ENCODE results near the gene GON4L. TPM values are rescaled to one million over a fixed set of nuclear protein-coding genes. Genes with fewer than 3 reads are reported as not detected.
A peak's percentile ranks its signal among the peaks of the same experiment; 100 is the strongest.

GON4L gene
- total and polyA plus RNA-seq, 2 of the 4 experiments (the other 2 are of a cell fraction), result 21.2 to 30.3 TPM

- dilution Hi-C loops (cut with HindIII; ENCODE audit: low sequenced_read_pairs, unreplicated experiment), result no loop called here
- Histone ChIP-seq H3K9me3 (ENCODE audit: control insufficient read depth, insufficient read depth, low read length) (no peaks in the 10 kb centered on the region), H2BK5ac (ENCODE audit: low read depth, low read length, poor library complexity, severe bottlenecking) (no peak overlapping the region), H2BK120ac (ENCODE audit: low read depth, low read length) (no peak overlapping the region), H3K27me3 (ENCODE audit: control insufficient read depth, insufficient read depth, low read length) (no peaks in the 10 kb centered on the region), H3K79me1 (ENCODE audit: low read depth in 1 of 2, low read length in 2 of 2) (peaks cover 12 to 38% of the 10 kb centered on the region in 2 experiments; a peak in 3 of 4 replicates), H3K4me3 (ENCODE audit: insufficient read depth, low read depth, low read length) (no peak overlapping the region), H3K9ac (ENCODE audit: low read depth, low read length) (no peak overlapping the region), H3K23ac (ENCODE audit: low read depth, low read length) (no peak overlapping the region), H2AFZ (replicated peaks; ENCODE audit: low read length, poor library complexity) (no peak overlapping the region), H3K36me3 (ENCODE audit: control insufficient read depth, insufficient read depth, low read length) (peaks cover 15% of the 10 kb centered on the region), H2AK9ac (replicated peaks; ENCODE audit: low read depth, low read length, poor library complexity) (peak overlapping the region; percentile 10), H4K8ac (ENCODE audit: low read depth in 2 of 2, low read length in 2 of 2) (no peak overlapping the region), H3K14ac (replicated peaks; ENCODE audit: low read depth, low read length) (no peak overlapping the region), H3K27ac (ENCODE audit: insufficient read depth, low read length) (no peak overlapping the region), H2BK20ac (ENCODE audit: low read depth, low read length) (no peak overlapping the region), H3K56ac (ENCODE audit: extremely low read depth, insufficient read depth, low read length) (no peak overlapping the region), H2BK15ac (ENCODE audit: low read depth, low read length) (no peak overlapping the region), H3K4me1 (ENCODE audit: control insufficient read depth, insufficient read depth, low read length) (peaks cover 4% of the 10 kb centered on the region; the same call in 1 of the 2 replicates), H4K5ac (ENCODE audit: low read depth, low read length) (no peak overlapping the region), H4K20me1 (ENCODE audit: insufficient read depth, low read length) (no peaks in the 10 kb centered on the region), H3K4me2 (ENCODE audit: low read depth, low read length) (no peak overlapping the region), H2AK5ac (ENCODE audit: low read depth, low read length) (no peak overlapping the region; the same call in 1 of the 2 replicates), H4K91ac (ENCODE audit: insufficient read depth, low read depth, low read length) (no peak overlapping the region), H3K4ac (ENCODE audit: low read depth, low read length) (no peak overlapping the region), H3K9me1 (ENCODE audit: insufficient read depth, low read length) (0 out of 2 replicates have a peak, but pooled peaks cover 3% of the 10 kb centered on the region), H3K18ac (ENCODE audit: low read depth, low read length) (no peak overlapping the region)
- ChIA-PET POLR2A (ENCODE audit: unreplicated experiment) (no interaction called here), CTCF (interaction anchor here (1.0 kb wide), 1 partner anchor 9 kb away, joined by 3 read pairs; no protein-coding TSS in a partner anchor)
- TF ChIP-seq RCOR1 (IDR thresholded peaks at IDR 0.05; ENCODE audit: insufficient replicate concordance, low read length), result no peak
- no peak for TF ChIP-seq NFE2L2 (IDR thresholded peaks at IDR 0.05; ENCODE audit: low read depth, low read length)
- no peak for TF ChIP-seq CEBPB (IDR thresholded peaks at IDR 0.05; ENCODE audit: low read depth, low read length)
- no peak for TF ChIP-seq MXI1 (IDR thresholded peaks at IDR 0.05; ENCODE audit: borderline replicate concordance, low read depth, low read length)
- TF ChIP-seq RAD21 (IDR thresholded peaks at IDR 0.05; ENCODE audit: low read length), result no peak
- no peak for TF ChIP-seq RFX5 (IDR thresholded peaks at IDR 0.05; ENCODE audit: low read depth, low read length)
- TF ChIP-seq CHD1 (IDR thresholded peaks at IDR 0.05; ENCODE audit: low read depth, low read length), result no peak
- TF ChIP-seq USF2 (IDR thresholded peaks at IDR 0.05; ENCODE audit: low read depth, low read length), result no peak
- no peak; the same call in 1 of the 2 replicates for TF ChIP-seq BHLHE40 (IDR thresholded peaks at IDR 0.05; ENCODE audit: low read depth, low read length)
- TF ChIP-seq FOS (IDR thresholded peaks at IDR 0.05; ENCODE audit: low read depth, low read length), result no peak
- TF ChIP-seq POLR2A (IDR thresholded peaks at IDR 0.05; ENCODE audit: low read depth, low read length), result no peak
- TF ChIP-seq MAFK (IDR thresholded peaks at IDR 0.05; ENCODE audit: low read depth, low read length), result no peak
- TF ChIP-seq CTCF (conservative IDR thresholded peaks at IDR 0.05; ENCODE audit: low read depth, low read length), result no peak
- intact Hi-C loops (cut with micrococcal nuclease), result no loop called here
- 66% methylated on average over 5 of the region's 9 CpGs; no CpG with 5 or more reads in 1 of the 2 experiments for WGBS, 2 experiments (ENCODE audit: extremely low coverage in 2 of 2, insufficient read length in 1 of 2)
- no TSS peak for BruUV-seq (replicated peaks)
- ATAC-seq (ENCODE audit: low read depth) (peak; percentile 42; the same call in 1 of the 2 replicates), DNase-seq (peak; percentile 80)
- in situ Hi-C loops (cut with MboI; ENCODE audit: low sequenced_read_pairs), result no loop called here
These were observed 16.8 kb upstream of the GON4L start for GRCh38 chr1:155873860-155874259.

Measured in IMR-90 (cell line).